GM21619 (cell line): ENCODE data around the gene ZNRF1.
"Not testable (repeated sequence)": the region's sequence is repeated elsewhere in the genome, so short reads cannot be mapped to it uniquely, and the experiment has no call there.

Source experiments
- ATAC-seq: cut with Tn5 transposase; IDR thresholded peaks from one replicate; pipeline ENCODE4 v1.9.1; 2021; ENCODE audit not compliant: unreplicated experiment

ZNRF1 gene

GRCh38 chr16:75111514-75111940 is 112.7 kb downstream of the ZNRF1 start:
- ATAC-seq = no peak

DNA sequence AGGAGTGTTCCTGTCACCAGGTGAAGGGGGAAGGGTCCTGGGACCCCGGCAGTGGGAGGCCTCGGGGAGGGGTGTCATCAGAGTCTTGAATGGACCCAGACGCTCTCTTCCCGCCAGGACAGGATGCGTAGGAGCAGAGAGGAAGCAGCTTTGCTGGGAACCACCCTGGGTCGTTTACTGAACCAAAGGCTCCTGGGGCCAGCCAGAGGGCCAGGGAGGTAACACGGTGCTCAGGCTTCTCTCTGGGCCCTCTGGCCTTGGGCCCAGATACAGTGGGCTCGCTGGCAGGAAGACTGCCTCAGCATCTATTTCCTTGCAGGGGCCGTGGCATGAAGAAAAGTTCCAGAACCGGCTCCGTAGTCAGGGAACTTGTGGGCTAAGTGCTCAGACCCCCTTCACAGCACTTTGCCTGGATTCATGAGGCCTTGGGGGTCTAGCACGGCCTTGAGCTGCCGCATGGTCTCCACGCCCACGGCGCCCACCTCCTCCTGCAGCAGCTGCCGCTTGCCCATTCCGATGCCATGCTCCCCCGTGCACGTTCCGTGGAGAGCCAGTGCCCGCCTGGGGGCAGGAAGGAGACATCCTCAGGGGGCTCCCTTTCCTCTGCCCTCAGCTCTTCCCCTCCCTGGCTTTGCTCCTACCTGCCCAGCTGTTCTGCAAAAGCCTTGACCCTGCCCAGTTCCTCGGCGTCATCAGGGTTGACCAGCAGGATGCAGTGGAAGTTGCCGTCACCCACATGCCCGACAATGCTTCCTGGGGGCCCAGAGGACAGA is 113.3 kb downstream of the ZNRF1 start:
- ATAC-seq = no peak

- no peak for ATAC-seq
Measured at GRCh38 chr16:75112734-75113491, 114.1 kb downstream of the ZNRF1 start.

DNA sequence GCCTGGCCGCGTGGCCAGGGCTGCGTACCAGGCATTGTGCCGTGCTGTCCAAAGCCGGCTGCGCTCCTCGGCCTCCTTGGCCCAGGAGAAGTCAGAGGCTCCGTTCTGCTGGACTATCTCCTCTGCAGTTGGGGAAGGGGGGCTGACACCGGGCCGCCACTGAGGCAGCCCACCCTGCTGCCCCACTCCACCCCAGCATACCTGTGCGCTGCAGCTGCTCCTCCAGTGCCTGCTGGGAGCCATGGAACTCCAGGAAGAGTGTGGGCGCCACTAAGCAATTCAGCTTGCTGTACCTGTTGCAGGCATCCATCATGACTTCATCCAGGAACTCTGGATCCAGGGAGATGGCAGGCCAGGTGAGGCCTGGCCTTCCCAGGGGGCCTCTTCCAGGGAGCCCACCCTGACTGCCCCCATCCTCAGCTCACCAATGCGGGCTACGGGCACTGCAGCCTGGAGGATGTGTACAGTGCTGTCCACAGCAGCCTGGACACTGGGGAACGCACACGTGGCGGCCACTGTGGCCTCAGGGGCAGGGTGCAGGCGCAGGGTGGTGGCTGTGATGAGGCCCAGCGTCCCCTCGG is 114.8 kb downstream of the ZNRF1 start:
- ATAC-seq = no peak

- ATAC-seq = no peak
Measured at GRCh38 chr16:75114179-75114945, 115.5 kb downstream of the ZNRF1 start.

GRCh38 chr16:75114946-75115825 is 116.4 kb downstream of the ZNRF1 start:
- ATAC-seq = no peak

DNA sequence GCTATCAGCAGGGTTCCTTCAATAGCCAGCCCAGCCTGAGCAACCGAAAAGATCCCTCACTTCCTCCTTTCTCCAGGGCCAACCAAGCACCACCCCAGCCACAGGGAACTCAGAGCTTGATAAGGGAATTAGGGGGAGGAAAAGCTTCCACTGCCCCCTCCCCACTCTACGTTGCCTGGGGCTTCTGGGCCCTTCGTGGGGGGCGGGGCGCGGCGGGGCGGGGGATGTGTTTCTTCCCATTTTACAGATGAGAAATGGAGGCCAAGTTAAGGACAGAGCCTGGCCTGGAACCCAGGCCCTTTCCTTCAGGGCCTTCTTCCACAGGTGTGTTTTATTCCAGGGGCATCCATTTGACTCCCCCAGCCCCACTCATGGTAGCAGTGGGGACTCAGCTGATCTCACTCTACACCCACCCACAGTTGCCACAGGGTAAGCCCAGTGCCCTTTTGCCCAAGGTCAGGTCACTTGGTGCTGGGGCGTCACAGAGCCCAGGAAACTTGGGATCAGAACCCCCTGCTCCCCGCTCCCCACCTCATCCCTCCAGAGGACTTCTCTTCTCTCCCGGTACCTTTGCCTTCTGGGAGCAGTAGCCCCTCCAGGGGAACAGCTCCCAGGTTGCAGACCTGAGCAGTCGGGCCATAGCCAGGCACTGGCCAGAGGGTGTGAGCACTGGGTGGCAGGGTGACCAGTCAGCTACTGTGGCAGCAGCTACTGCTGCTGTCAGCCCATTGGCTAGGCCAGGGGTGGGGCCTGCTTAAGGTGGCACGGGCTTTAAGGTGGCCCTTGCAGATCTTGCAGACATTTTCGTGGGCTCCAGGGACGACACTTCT is 117.5 kb downstream of the ZNRF1 start, which contains the start of gene LDHD:
Gene LDHD, minus strand, starts transcription at position 700 of the 830 bp plus-strand sequence. Its CDS starts 60 bp downstream, at position 640.
- ATAC-seq = no peak

DNA sequence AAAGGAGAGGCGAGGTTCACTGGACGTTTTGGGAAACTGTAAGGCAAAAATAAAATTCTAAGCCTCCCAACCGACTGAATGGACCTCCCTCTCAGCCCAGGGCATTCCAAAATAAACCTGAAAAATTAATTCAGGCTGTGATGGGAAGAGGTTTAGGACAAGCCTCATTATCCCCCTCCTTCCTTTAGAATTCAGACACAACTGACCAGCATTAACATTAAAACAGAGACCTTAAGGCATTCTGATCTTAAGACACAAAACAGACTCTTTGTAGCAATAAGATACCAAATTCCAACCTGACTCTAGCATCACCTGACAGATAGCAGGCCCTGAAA is 118.1 kb downstream of the ZNRF1 start:
- no peak for ATAC-seq

DNA sequence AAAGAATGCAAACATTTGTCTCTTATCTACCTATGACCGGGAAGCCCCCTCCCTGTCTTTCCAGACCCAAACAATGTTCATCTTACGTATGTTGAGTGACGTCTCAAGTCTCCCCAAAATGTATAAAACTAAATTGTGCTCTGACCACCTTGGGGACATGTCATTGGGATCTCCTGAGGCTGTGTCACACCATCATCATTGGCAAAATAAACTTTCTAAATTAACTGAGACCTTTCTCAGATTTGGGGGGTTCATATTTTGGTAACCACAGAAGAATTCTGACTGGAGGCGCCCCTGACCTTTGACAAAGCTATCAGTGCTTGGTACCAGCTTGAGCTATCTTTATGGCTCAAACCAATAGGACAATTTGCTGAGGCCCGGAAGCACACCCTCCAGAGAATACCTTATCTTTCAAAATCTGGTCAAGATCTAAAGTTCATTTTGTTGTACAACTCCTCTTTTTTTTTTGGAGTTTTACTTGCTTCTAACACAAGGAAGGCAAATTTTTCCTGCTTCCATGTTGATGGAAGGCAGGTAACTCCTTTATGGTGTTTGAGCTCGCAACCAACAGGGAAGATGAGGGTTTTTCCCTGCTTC is 120.2 kb downstream of the ZNRF1 start:
- ATAC-seq = no peak

DNA sequence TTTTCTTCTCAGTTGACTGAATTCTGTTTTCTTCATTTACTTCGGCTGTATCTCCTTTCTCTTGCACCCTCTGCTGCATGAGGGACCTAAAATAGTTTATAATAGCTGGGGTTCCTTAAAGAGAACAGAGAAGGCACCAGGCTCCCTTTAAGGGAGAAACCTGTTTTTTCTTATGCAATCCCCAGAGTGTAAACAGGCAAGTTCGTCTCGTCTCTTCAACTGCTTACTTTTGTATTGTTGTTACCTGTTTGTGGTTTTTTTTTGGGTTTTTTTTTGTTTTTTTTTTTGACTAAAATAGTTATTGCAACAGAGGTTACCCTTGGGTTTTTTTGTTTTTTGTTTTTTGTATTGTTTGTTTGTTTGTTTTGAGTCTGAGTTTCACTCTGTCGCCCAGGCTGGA is 121.4 kb downstream of the ZNRF1 start:
- no peak for ATAC-seq

- ATAC-seq = no peak
Measured at GRCh38 chr16:75121949-75122568, 123.2 kb downstream of the ZNRF1 start.

GRCh38 chr16:75122609-75123008 is 123.8 kb downstream of the ZNRF1 start:
- no peak for ATAC-seq

GRCh38 chr16:75127713-75128415 is 129.0 kb downstream of the ZNRF1 start:
- no peak for ATAC-seq

DNA sequence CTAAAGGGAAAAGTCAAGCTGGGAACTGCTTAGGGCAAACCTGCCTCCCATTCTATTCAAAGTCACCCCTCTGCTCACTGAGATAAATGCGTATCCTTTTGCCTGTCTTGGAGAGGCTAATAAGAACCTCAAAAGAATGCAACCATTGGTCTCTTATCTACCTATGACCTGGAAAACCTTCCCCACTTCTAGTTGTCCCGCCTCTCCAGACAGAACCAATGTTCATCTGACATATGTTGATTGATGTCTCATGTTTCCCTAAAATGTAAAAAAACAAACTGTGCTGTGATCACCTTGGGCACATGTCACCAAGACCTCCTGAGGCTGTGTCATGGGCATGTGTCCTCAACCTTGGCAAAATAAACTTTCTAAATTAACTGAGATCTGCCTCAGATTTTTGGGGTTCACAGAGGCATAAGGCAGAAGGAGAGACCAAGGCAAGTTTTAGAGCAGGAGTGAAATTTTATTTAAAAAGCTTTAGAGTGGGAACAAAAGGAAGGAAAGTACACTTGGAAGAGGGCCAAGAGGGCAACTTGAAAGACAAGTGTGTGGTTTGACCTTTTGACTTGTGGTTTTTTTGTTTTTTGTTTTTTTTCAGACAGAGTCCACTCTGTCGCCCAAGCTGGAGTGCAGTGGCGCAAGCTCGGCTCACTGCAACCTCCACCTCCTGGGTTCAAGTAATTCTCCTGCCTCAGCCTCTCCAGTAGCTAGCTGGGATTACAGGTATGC is 130.8 kb downstream of the ZNRF1 start:
- not testable (repeated sequence) for ATAC-seq

DNA sequence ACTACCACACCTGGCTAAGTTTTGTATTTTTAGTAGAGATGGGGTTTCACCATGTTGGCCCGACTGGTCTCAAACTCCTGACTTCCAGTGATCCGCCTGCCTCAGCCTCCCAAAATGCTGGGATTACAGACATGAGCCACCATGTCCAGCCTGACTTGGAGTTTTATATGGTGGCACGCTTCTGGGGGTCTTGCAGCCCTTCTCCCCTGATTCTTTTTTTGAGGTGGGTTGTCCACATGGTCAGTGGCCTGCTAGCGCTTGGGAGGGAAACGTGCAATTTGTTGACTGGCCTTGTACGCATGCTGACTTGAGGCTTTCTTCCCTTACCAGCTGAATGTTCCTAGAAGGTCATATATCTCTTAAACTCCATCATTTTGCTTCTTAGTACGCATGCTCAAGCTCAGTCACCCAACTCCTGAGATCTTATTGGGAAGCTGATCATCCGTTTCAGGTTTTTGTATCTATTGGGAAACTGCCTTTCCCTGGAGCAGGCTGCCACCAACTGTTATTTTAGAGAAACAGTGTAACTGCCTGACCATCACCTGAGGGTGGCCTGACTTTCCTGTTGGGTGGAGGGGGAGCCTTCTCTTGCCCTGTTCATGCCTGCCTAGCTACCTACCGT is 131.4 kb downstream of the ZNRF1 start:
- ATAC-seq = no peak

GRCh38 chr16:75131081-75131480 is 132.3 kb downstream of the ZNRF1 start:
- ATAC-seq = no peak

DNA sequence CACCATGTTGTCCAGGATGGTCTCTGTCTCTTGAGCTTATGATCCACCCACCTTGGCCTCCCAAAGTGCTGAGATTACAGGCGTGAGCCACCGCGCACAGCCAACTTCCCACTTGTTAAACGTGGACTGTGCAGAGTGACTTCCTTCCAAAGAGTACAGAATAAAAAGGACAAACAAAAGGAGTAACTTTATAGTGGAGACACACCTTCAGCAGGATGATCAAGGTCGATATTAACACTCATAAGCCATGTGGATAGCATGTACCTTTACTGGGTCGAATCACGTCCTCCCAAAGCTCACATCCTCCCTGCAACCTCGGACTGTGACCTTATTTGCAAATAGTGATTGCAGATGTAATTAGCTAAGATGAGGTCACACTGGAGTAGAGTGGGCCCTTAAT is 139.4 kb downstream of the ZNRF1 start:
- no peak for ATAC-seq
